HCT116 (cell line): Measurements from ENCODE around the gene TMEM154. TPM values are rescaled to one million over a fixed set of nuclear protein-coding genes. Genes with fewer than 3 reads are reported as not detected.

Experiments used
- ATAC-seq: fragments of 200-7000 bp; cut with Tn5 transposase; 2 replicates; pipeline ENCODE4 v1.9.1; 2020; ENCODE audit warnings: mild to moderate bottlenecking, moderate library complexity
- BruUV-seq: library from RNA; stranded (reverse); fragments of 400-500 nt; replicated peaks from 2 replicates; lab custom pipeline; 2021; lab: Mats Ljungman, UMichigan
- CTCF ChIA-PET: fragments of 300-600 bp; sonication (Branson Sonifier 250); formaldehyde crosslinking; loops from one replicate; lab custom pipeline; 2021; ENCODE audit warnings: antibody characterized with exemption; lab: Charles Lee
- POLR2A ChIA-PET: fragments of 300-600, 350-600 bp; sonication (Branson Sonifier 250); formaldehyde crosslinking; loops from one replicate; lab custom pipeline; 2021; ENCODE audit warnings: antibody characterized with exemption; lab: Charles Lee
- RAD21 ChIA-PET, 2 experiments: fragments of 300-600 bp; sonication (Branson Sonifier 250); formaldehyde crosslinking; loops; one replicate each; lab custom pipeline; 2023; ENCODE audit warnings: low total read pairs in 2 of 2; ENCODE audit not compliant: uncharacterized antibody in 2 of 2, unreplicated experiment in 2 of 2, low non-redundant PET in 1 of 2; lab: Charles Lee
- DNase-seq: peaks from one replicate; pipeline ENCODE4 v3.0.0-alpha.2; 2010; ENCODE audit warnings: low read depth, low spot score
- H2AFZ ChIP-seq: fragments of 200-600 bp; shearing (Covaris generic), sonication (generic); 2 replicates; pipeline ENCODE4 v1.6.1; 2017; ENCODE audit warnings: low read depth, mixed run types, mixed read lengths, antibody characterized with exemption, low read length; ENCODE audit not compliant: poor library complexity, severe bottlenecking
- H3K27ac ChIP-seq: 2 replicates; pipeline ENCODE4 v1.5.1; 2012; ENCODE audit warnings: low read depth, low read length
- H3K27me3 ChIP-seq: fragments of 200-600 bp; sonication (generic); 2 replicates; pipeline ENCODE4 v1.6.1; 2016; ENCODE audit warnings: mixed run types, low read length, mixed read lengths; ENCODE audit not compliant: insufficient read depth
- H3K36me3 ChIP-seq, 2 experiments: fragments of 200-500 bp in 1 of 2; fragments of 200-600 bp in 1 of 2; sonication (Bioruptor generic) in 1 of 2; sonication (generic) in 1 of 2; 2 replicates each; pipeline versions ENCODE4 v1.5.1 to v1.6.1; 2014 to 2016; ENCODE audit warnings: low read length in 2 of 2, inconsistent platforms in 1 of 2, mixed read lengths in 1 of 2, mixed run types in 1 of 2; ENCODE audit not compliant: insufficient read depth in 2 of 2, control insufficient read depth in 1 of 2
- H3K4me1 ChIP-seq, 2 experiments: fragments of 200-600 bp in 1 of 2; sonication (generic) in 1 of 2; 2 replicates each; pipeline versions ENCODE4 v1.5.1 to v1.6.1; 2012 to 2017; ENCODE audit warnings: low read length in 2 of 2, inconsistent platforms in 1 of 2, mild to moderate bottlenecking in 1 of 2, mixed read lengths in 1 of 2, mixed run types in 1 of 2, moderate library complexity in 1 of 2; ENCODE audit not compliant: insufficient read depth in 2 of 2, control insufficient read depth in 1 of 2
- H3K4me2 ChIP-seq: fragments of 200-600 bp; sonication (generic); 2 replicates; pipeline ENCODE4 v1.6.1; 2017; ENCODE audit warnings: mixed run types, low read length, mixed read lengths
- H3K4me3 ChIP-seq, 2 experiments: fragments of 200-600 bp in 1 of 2; sonication (generic) in 1 of 2; replicated peaks in 1 of 2; 2 replicates each; pipeline ENCODE4 v1.5.1; 2011 to 2016; ENCODE audit warnings: low read length in 2 of 2, control low read depth in 1 of 2, low read depth in 1 of 2, mild to moderate bottlenecking in 1 of 2, mixed read lengths in 1 of 2, mixed run types in 1 of 2
- H3K79me2 ChIP-seq: fragments of 200-600 bp; sonication (generic); 2 replicates; pipeline ENCODE4 v1.6.1; 2017; ENCODE audit warnings: mild to moderate bottlenecking, mixed run types, low read length, moderate library complexity, mixed read lengths; ENCODE audit not compliant: insufficient read depth
- H3K9ac ChIP-seq: fragments of 200-600 bp; sonication (generic); 2 replicates; pipeline ENCODE4 v1.6.1; 2016; ENCODE audit warnings: low read length, mixed read lengths
- H3K9me2 ChIP-seq: fragments of 200-600 bp; sonication (generic), shearing (Covaris generic); 2 replicates; pipeline ENCODE4 v1.6.1; 2017; ENCODE audit warnings: mixed run types, mild to moderate bottlenecking, moderate library complexity; ENCODE audit not compliant: insufficient read depth
- H3K9me3 ChIP-seq, 2 experiments: fragments of 200-500 bp in 1 of 2; fragments of 200-600 bp in 1 of 2; sonication (Bioruptor generic) in 1 of 2; sonication (generic) in 1 of 2; 2 replicates each; pipeline ENCODE4 v1.6.1; 2014 to 2017; ENCODE audit warnings: low read length in 2 of 2, mixed read lengths in 2 of 2, inconsistent platforms in 1 of 2, low read depth in 1 of 2, mild to moderate bottlenecking in 1 of 2, mixed run types in 1 of 2, moderate library complexity in 1 of 2; ENCODE audit not compliant: control insufficient read depth in 1 of 2, insufficient read depth in 1 of 2
- H4K20me1 ChIP-seq: fragments of 200-600 bp; sonication (generic), shearing (Covaris generic); 2 replicates; pipeline ENCODE4 v1.6.1; 2017; ENCODE audit warnings: mixed run types, mild to moderate bottlenecking, moderate library complexity; ENCODE audit not compliant: insufficient read depth
- ELF1 ChIP-seq: IDR thresholded peaks from 2 replicates; pipeline ENCODE4 v1.6.1; 2012; ENCODE audit warnings: low read depth, borderline replicate concordance
- EZH2phosphoT487 ChIP-seq: fragments of 200-600 bp; IDR thresholded peaks from 2 replicates; pipeline ENCODE4 v1.6.1; 2018; ENCODE audit warnings: antibody characterized with exemption, borderline replicate concordance
- FOSL1 ChIP-seq: IDR thresholded peaks from 2 replicates; pipeline ENCODE4 v1.6.1; 2012; ENCODE audit warnings: low read depth
- JUND ChIP-seq: IDR thresholded peaks from 2 replicates; pipeline ENCODE4 v1.6.1; 2012
- POLR2A ChIP-seq: IDR thresholded peaks from 2 replicates; pipeline ENCODE4 v1.7.0; 2011; ENCODE audit warnings: borderline replicate concordance; ENCODE audit not compliant: insufficient read depth, insufficient read length; ENCODE audit errors: extremely low read depth
- SRF ChIP-seq: IDR thresholded peaks from 2 replicates; pipeline ENCODE4 v1.6.1; 2012; ENCODE audit warnings: low read depth
- TCF7L2 ChIP-seq: IDR thresholded peaks from 2 replicates; pipeline ENCODE4 v1.7.0; 2011; ENCODE audit warnings: borderline replicate concordance, inconsistent platforms; ENCODE audit not compliant: insufficient read depth, insufficient read length; ENCODE audit errors: extremely low read depth
- intact Hi-C: fragments of 100-400 bp; cut with micrococcal nuclease; formaldehyde crosslinking; loops from 2 replicates; pipeline ENCODE4 v1.10.0; 2022
- total RNA-seq: library from RNA; stranded (reverse); gene quantifications from one replicate; pipeline ENCODE4 v1.2.1, GENCODE V29; 2021; ENCODE audit not compliant: unreplicated experiment
- TF ChIP-seq, protein P1 (sequence below): IDR thresholded peaks from 2 replicates; pipeline ENCODE4 v1.6.1; 2011; ENCODE audit warnings: mild to moderate bottlenecking, low read length, moderate library complexity; ENCODE audit not compliant: insufficient replicate concordance; ENCODE audit errors: extremely low read depth
- TF ChIP-seq, protein P2 (sequence below): IDR thresholded peaks from 2 replicates; pipeline ENCODE4 v1.6.1; 2012

TMEM154 gene
- total RNA-seq, 1 experiment from 2014 or later: 2.4 TPM

DNA sequence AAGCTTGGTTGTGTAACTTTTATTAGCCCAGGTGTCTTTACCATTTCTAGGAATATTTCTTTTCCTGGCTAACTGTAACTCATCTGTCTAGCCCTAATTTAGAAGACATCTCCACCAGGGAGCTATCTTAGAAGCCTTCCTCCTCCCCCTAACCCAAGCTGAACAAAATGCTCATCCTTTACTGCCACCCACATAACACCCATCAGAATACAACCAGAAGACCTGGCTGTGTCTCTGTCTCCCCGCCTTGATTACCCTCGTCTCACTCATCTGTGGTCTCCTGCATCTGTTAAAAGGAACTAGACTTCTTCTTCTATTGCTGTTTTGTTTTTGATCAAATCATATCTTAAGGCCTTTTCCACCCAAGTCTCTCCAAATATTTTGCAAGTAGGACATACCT is 4.8 kb upstream of the TMEM154 start:
- TF ChIP-seq, protein P1, sequence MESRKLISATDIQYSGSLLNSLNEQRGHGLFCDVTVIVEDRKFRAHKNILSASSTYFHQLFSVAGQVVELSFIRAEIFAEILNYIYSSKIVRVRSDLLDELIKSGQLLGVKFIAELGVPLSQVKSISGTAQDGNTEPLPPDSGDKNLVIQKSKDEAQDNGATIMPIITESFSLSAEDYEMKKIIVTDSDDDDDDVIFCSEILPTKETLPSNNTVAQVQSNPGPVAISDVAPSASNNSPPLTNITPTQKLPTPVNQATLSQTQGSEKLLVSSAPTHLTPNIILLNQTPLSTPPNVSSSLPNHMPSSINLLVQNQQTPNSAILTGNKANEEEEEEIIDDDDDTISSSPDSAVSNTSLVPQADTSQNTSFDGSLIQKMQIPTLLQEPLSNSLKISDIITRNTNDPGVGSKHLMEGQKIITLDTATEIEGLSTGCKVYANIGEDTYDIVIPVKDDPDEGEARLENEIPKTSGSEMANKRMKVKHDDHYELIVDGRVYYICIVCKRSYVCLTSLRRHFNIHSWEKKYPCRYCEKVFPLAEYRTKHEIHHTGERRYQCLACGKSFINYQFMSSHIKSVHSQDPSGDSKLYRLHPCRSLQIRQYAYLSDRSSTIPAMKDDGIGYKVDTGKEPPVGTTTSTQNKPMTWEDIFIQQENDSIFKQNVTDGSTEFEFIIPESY: no peak
- TF ChIP-seq, protein P2, sequence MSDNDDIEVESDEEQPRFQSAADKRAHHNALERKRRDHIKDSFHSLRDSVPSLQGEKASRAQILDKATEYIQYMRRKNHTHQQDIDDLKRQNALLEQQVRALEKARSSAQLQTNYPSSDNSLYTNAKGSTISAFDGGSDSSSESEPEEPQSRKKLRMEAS: no peak
- TF ChIP-seq JUND (no peak), ELF1 (no peak), SRF (no peak), FOSL1 (no peak), POLR2A (no peak)
- H3K9ac ChIP-seq: no peak overlapping the region
- H3K4me1 ChIP-seq: peaks cover 0 to 14% of the 10 kb centered on the region in 2 experiments; a peak in 2 of 4 replicates
- CTCF ChIA-PET: no interaction called here
- RAD21 ChIA-PET: no interaction called here
- H3K4me3 ChIP-seq: no peak overlapping the region
- no peaks in the 10 kb centered on the region for H3K9me2 ChIP-seq
- H2AFZ ChIP-seq: no peak overlapping the region
- no peak for DNase-seq
- intact Hi-C loops: no loop called here
- no peak overlapping the region for H3K4me2 ChIP-seq
- H3K27ac ChIP-seq: no peak overlapping the region
- no peaks in the 10 kb centered on the region for H3K36me3 ChIP-seq
- H3K27me3 ChIP-seq: no peaks in the 10 kb centered on the region
- ATAC-seq: no peak
- H4K20me1 ChIP-seq: no peaks in the 10 kb centered on the region
- no peaks in the 10 kb centered on the region for H3K9me3 ChIP-seq
- no TSS peak for BruUV-seq
- POLR2A ChIA-PET: no interaction called here
- H3K79me2 ChIP-seq: no peaks in the 10 kb centered on the region

DNA sequence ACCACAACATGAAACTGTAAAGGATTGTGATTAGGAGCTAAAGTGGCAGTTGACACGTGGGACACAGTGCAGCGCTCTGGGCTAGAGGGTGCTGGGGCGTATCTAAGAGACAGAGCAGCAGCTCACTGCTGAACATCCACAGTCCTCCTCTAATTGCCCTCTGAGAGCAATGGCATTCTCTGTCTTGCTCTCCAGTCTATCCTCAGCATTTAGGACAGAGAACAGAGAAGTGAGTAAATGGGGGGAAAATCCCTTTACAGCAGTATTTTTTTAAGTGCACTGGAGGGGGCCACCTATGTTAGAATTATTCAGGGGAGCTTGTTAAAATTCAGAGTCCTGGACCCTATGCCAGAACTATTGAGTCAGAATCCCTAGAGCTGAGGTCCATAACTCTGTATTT is 4.2 kb upstream of the TMEM154 start:
- no peak for DNase-seq
- intact Hi-C loops: no loop called here
- no peak overlapping the region for H3K9ac ChIP-seq
- ChIA-PET POLR2A (no interaction called here), CTCF (no interaction called here), RAD21 (no interaction called here)
- H3K79me2 ChIP-seq: no peaks in the 10 kb centered on the region
- H3K4me3 ChIP-seq: no peak overlapping the region
- no peaks in the 10 kb centered on the region for H4K20me1 ChIP-seq
- ATAC-seq: no peak
- H3K9me3 ChIP-seq: no peaks in the 10 kb centered on the region
- H3K27ac ChIP-seq: no peak overlapping the region
- no peaks in the 10 kb centered on the region for H3K9me2 ChIP-seq
- H3K4me2 ChIP-seq: no peak overlapping the region
- no TSS peak for BruUV-seq
- H2AFZ ChIP-seq: no peak overlapping the region
- H3K4me1 ChIP-seq: peaks cover 0 to 14% of the 10 kb centered on the region in 2 experiments; a peak in 2 of 4 replicates
- H3K36me3 ChIP-seq: no peaks in the 10 kb centered on the region
- no peaks in the 10 kb centered on the region for H3K27me3 ChIP-seq
- TF ChIP-seq FOSL1 (no peak), TCF7L2 (no peak), EZH2phosphoT487 (no peak), JUND (no peak)
